CD4-positive, alpha-beta T cell treated with Interleukin-6 at 100 ng/mL for 8 hours (primary cell): ENCODE data around the gene ZNF662.
A peak's percentile ranks its signal among the peaks of the same experiment; 100 is the strongest.
"Not testable (repeated sequence)": the region's sequence is repeated elsewhere in the genome, so short reads cannot be mapped to it uniquely, and the experiment has no call there.

ENCODE experiments used
- DNase-seq: peaks from one replicate; pipeline ENCODE4 v3.0.0-alpha.2; 2020; ENCODE audit warnings: mixed read lengths, low spot score

ZNF662 gene

GRCh38 chr3:42906070-42906847, at the start of gene ZNF662:
TSS of gene ZNF662 (plus strand) at chr3:42906142. CDS start at chr3:42908115, 1,973 bp downstream.
- peak; percentile 8 for DNase-seq

- DNase-seq, result no peak
Measured at GRCh38 chr3:42856544-42856943, 49.4 kb upstream of the ZNF662 start.

DNA sequence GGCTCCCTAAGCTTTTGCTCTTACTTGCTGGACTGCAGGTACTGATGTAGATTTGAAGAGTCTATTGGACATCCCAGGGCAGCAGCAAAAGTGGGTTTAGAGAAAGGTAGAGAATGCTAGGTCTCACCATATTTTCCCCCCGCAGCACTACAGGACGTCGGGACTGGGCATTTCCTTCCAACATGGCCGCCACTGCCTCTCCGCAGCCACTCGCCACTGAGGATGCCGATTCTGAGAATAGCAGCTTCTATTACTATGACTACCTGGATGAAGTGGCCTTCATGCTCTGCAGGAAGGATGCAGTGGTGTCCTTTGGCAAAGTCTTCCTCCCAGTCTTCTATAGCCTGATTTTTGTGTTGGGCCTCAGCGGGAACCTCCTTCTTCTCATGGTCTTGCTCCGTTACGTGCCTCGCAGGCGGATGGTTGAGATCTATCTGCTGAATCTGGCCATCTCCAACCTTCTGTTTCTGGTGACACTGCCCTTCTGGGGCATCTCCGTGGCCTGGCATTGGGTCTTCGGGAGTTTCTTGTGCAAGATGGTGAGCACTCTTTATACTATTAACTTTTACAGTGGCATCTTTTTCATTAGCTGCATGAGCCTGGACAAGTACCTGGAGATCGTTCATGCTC, 41.5 kb upstream of the ZNF662 start:
- no peak for DNase-seq

DNA sequence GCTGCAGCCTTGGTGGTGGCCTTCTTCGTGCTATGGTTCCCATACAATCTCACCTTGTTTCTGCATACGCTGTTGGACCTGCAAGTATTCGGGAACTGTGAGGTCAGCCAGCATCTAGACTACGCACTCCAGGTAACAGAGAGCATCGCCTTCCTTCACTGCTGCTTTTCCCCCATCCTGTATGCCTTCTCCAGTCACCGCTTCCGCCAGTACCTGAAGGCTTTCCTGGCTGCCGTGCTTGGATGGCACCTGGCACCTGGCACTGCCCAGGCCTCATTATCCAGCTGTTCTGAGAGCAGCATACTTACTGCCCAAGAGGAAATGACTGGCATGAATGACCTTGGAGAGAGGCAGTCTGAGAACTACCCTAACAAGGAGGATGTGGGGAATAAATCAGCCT, 40.7 kb upstream of the ZNF662 start:
- no peak for DNase-seq

GRCh38 chr3:42867138-42867537, 38.8 kb upstream of the ZNF662 start:
- DNase-seq, result no peak

GRCh38 chr3:42868841-42869240, 37.1 kb upstream of the ZNF662 start:
- no peak for DNase-seq

- no peak for DNase-seq
Measured at GRCh38 chr3:42871592-42872196, 34.2 kb upstream of the ZNF662 start.

- DNase-seq, result no peak
Measured at GRCh38 chr3:42872718-42873117, 33.2 kb upstream of the ZNF662 start.

DNA sequence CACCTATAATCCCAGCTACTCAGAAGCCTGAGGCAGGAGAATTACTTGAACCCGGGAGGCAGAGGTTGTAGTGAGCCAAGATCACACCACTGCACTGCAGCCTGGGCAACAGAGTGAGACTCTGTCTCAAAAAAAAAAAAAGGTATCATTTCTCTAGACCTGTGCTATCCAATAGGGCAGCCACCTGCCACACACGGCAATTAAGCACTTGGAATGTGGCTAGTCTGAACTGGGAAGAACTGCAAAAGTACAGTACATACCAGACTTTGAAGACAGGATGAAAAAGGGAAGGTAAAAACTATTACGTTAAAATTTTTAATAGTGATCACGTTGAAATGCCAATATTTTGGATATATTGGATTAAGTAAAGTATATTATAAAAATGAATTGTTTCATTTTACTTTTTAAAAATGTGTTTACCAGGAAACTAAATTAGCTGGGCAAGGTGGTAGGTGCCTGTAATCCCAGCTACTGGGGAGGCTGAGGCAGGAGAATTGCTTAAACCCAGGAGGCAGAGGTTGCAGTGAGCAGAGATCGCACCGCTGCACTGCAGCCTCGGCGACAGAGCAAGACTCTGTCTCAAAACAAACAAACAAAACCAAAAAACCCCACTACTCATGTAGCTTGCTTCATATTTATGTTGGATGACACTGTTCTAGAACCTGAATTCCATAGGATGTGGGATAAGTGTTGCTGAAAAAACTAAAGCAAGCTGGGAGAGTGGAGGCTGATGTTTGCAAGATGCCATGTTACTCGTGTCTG, 32.5 kb upstream of the ZNF662 start:
- no peak for DNase-seq

GRCh38 chr3:42874749-42875148, 31.2 kb upstream of the ZNF662 start:
- no peak for DNase-seq

DNA sequence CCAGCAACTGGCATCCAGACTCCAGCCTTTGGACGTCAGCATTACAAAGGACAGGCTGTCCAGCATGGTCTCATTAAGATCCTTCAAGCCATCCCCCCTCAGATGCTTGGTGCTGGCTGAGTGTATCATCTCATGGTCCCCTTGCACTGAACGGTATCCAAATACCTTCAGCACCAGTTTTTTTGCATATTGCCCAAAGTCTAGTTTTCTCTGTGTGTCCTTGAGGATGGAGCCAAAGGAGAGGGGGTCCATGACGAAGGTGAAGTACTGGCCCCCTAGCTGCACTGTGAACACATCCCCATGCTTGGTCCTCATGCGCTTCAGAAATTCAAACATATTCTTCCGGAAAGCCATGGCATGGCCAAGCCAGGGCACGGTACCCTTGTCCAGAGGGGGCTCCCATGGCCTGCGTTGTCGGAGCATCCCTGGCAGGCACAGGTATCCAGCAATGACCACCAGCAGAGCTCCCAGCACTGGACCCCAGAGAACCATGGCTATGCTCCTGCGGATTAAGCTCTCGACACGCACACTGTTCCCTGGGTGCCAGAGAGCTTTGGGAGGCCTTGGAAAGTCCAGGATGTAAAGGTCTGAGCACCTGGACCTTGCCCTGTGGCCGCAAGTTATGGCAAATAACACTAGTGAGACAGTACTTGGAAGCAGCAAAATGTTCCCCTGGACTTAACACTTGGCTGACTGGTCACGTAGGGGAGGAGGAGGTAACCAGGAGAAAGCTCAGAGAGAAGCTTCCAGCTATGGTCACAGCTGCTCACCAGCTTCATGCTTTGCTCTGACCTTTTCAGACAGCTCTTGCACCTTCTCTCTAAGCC, 30.4 kb upstream of the ZNF662 start, which contains the start of gene CYP8B1:
Gene CYP8B1 (minus strand): TSS at position 555 of the 827 bp plus-strand sequence. CDS start 63 bp downstream, at position 492.
- no peak for DNase-seq

- DNase-seq, result no peak
Measured at GRCh38 chr3:42876401-42876800, 29.5 kb upstream of the ZNF662 start.

GRCh38 chr3:42876940-42877720, 28.8 kb upstream of the ZNF662 start:
- no peak for DNase-seq

- no peak for DNase-seq
Measured at GRCh38 chr3:42877881-42878280, 28.1 kb upstream of the ZNF662 start.

GRCh38 chr3:42880183-42880582, 25.8 kb upstream of the ZNF662 start:
- no peak for DNase-seq

GRCh38 chr3:42880601-42881451, 25.1 kb upstream of the ZNF662 start:
- DNase-seq, result peak; percentile 91

DNA sequence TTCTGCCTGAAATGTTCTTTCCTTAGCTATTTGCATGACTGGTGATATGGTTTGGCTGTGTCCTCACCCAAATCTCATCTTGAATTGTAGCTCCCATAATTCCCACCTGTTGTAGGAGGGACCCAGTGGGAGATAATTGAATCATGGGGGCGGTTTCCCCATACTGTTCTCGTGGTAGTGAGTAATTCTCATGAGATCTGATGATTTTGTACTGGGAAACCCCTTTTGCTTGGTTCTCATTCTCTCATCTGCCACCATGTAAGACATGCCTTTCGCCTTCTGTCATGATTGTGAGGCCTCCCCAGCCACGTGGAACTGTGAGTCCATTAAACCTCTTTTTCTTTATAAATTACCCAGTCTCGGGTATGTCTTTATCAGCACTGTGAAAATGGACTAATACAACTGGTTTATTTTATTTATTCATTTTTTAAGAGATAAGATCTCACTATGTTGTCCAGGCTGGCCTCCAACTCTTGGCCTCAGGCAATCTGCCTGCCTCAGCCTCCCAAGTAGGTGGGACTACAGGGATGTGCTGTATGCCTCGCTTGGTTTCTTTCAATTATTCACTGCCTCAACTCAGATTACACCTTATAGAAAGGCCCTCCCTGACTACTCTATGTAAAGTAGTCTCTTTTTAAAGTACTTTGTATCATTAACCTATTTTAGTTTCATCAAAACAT, 22.6 kb upstream of the ZNF662 start:
- DNase-seq, result not testable (repeated sequence)

GRCh38 chr3:42884324-42884723, 21.6 kb upstream of the ZNF662 start:
- no peak for DNase-seq

- no peak for DNase-seq
Measured at GRCh38 chr3:42886294-42886822, 19.6 kb upstream of the ZNF662 start.
